ENCODE measurements around the gene TCEAL4.

- TF ChIP-seq BACH2 (CRISPR knock-in tag; IDR thresholded peaks at IDR 0.05; ENCODE audit: borderline replicate concordance): no peak
- TF ChIP-seq GLIS3 (CRISPR knock-in tag; IDR thresholded peaks at IDR 0.05): no peak
- TF ChIP-seq TCF4 (CRISPR knock-in tag; IDR thresholded peaks at IDR 0.05; ENCODE audit: borderline replicate concordance): no peak
- no peak for TF ChIP-seq ZFP3 (CRISPR knock-in tag; IDR thresholded peaks at IDR 0.05)
These were observed 1.3 kb downstream of the TCEAL4 start for GRCh38 chrX:103586659-103587058.

Measured in SK-N-SH treated with all-trans-retinoic acid at 6 μM for 48 hours (cell line).